Mucosa of stomach (tissue), 1 donor: ENCODE results near the gene RBM4.
"Not testable (repeated sequence)": the region's sequence is repeated elsewhere in the genome, so short reads cannot be mapped to it uniquely, and the experiment has no call there.

ENCODE experiments used
- H3K27me3 ChIP-seq: one replicate; pipeline ENCODE4 v1.7.0; 2013; ENCODE audit warnings: mild to moderate bottlenecking, low read length; ENCODE audit not compliant: control insufficient read depth, insufficient read depth
- H3K36me3 ChIP-seq: one replicate; pipeline ENCODE4 v1.7.0; 2013; ENCODE audit warnings: low read length; ENCODE audit not compliant: control insufficient read depth, insufficient read depth
- H3K4me1 ChIP-seq: one replicate; pipeline ENCODE4 v1.7.0; 2013; ENCODE audit warnings: mild to moderate bottlenecking, low read length; ENCODE audit not compliant: control insufficient read depth, insufficient read depth
- H3K4me3 ChIP-seq: one replicate; pipeline ENCODE4 v1.7.0; 2013; ENCODE audit warnings: low read length
- H3K9ac ChIP-seq: one replicate; pipeline ENCODE4 v1.7.0; 2013; ENCODE audit warnings: mild to moderate bottlenecking, low read length, moderate library complexity
- H3K9me3 ChIP-seq: one replicate; pipeline ENCODE4 v1.7.0; 2013; ENCODE audit warnings: mild to moderate bottlenecking, low read length, moderate library complexity; ENCODE audit not compliant: control insufficient read depth
- donor health status: Pancreatic carcinoma.

The RBM4 gene

GRCh38 chr11:66638177-66639065, at the start of gene RBM4:
Gene RBM4 (plus strand): TSS chr11:66638703. CDS start chr11:66639712, 1,009 bp downstream.
- Histone ChIP-seq H3K4me1 (peaks cover 42% of the 10 kb centered on the region), H3K27me3 (no peaks in the 10 kb centered on the region), H3K9ac (peak within 1 kb of the TSS; percentile 96), H3K36me3 (peaks cover 10% of the 10 kb centered on the region), H3K4me3 (peak within 1 kb of the TSS; percentile 81), H3K9me3 (no peaks in the 10 kb centered on the region)

GRCh38 chr11:66589315-66589714, 49.2 kb upstream of the RBM4 start:
- peaks cover 17% of the 10 kb centered on the region for H3K4me1 ChIP-seq
- H3K36me3 ChIP-seq, H3K4me3 ChIP-seq, H3K27me3 ChIP-seq, H3K9ac ChIP-seq, H3K9me3 ChIP-seq: not testable (repeated sequence)

- no peak overlapping the region for H3K9ac ChIP-seq
- H3K36me3 ChIP-seq = no peaks in the 10 kb centered on the region
- peaks cover 21% of the 10 kb centered on the region for H3K4me1 ChIP-seq
- H3K9me3 ChIP-seq = no peaks in the 10 kb centered on the region
- no peaks in the 10 kb centered on the region for H3K27me3 ChIP-seq
- H3K4me3 ChIP-seq = no peak overlapping the region
Measured at GRCh38 chr11:66589996-66590675, 48.4 kb upstream of the RBM4 start.

- H3K9ac ChIP-seq = no peak overlapping the region
- H3K4me1 ChIP-seq = peaks cover 30% of the 10 kb centered on the region
- H3K4me3 ChIP-seq = no peak overlapping the region
- H3K36me3 ChIP-seq = no peaks in the 10 kb centered on the region
- H3K27me3 ChIP-seq = no peaks in the 10 kb centered on the region
- H3K9me3 ChIP-seq = no peaks in the 10 kb centered on the region
Measured at GRCh38 chr11:66591175-66591574, 47.3 kb upstream of the RBM4 start.

- H3K4me3 ChIP-seq = peak within 1 kb of the TSS; percentile 94
- peaks cover 30% of the 10 kb centered on the region for H3K4me1 ChIP-seq
- no peaks in the 10 kb centered on the region for H3K36me3 ChIP-seq
Measured at GRCh38 chr11:66592457-66593302, 45.8 kb upstream of the RBM4 start, which contains the start of the genes CCDC87 and CCS. Gene CCDC87 (minus strand): TSS chr11:66593063. CDS start chr11:66593015, 48 bp downstream. Gene CCS (plus strand): TSS chr11:66593185. CDS start chr11:66593262, 77 bp downstream.

GRCh38 chr11:66593303-66593635, 45.2 kb upstream of the RBM4 start:
- Histone ChIP-seq H3K9me3 (no peaks in the 10 kb centered on the region), H3K36me3 (no peaks in the 10 kb centered on the region), H3K4me3 (peak overlapping the region; percentile 94), H3K4me1 (peaks cover 30% of the 10 kb centered on the region), H3K9ac (peak overlapping the region; percentile 89), H3K27me3 (no peaks in the 10 kb centered on the region)

More at GRCh38 chr11:66592457-66593302, 45.8 kb upstream of the RBM4 start, which contains the start of the genes CCDC87 and CCS:
- Histone ChIP-seq H3K9ac (peak within 1 kb of the TSS; percentile 89), H3K27me3 (no peaks in the 10 kb centered on the region), H3K9me3 (no peaks in the 10 kb centered on the region)

- Histone ChIP-seq H3K27me3 (no peaks in the 10 kb centered on the region), H3K9ac (peak overlapping the region; percentile 89)
Measured at GRCh38 chr11:66593650-66594049, 44.9 kb upstream of the RBM4 start.

GRCh38 chr11:66595245-66595904, 43.1 kb upstream of the RBM4 start:
- Histone ChIP-seq H3K9me3 (no peaks in the 10 kb centered on the region), H3K36me3 (no peaks in the 10 kb centered on the region), H3K27me3 (no peaks in the 10 kb centered on the region), H3K4me1 (peaks cover 30% of the 10 kb centered on the region), H3K9ac (peak overlapping the region; percentile 23), H3K4me3 (no peak overlapping the region)

More at GRCh38 chr11:66593650-66594049, 44.9 kb upstream of the RBM4 start:
- H3K9me3 ChIP-seq = no peaks in the 10 kb centered on the region
- no peaks in the 10 kb centered on the region for H3K36me3 ChIP-seq
- H3K4me3 ChIP-seq = peak overlapping the region; percentile 94
- H3K4me1 ChIP-seq = peaks cover 30% of the 10 kb centered on the region

- Histone ChIP-seq H3K9me3 (no peaks in the 10 kb centered on the region), H3K27me3 (no peaks in the 10 kb centered on the region), H3K9ac (no peak overlapping the region), H3K4me1 (peaks cover 13% of the 10 kb centered on the region), H3K4me3 (no peak overlapping the region), H3K36me3 (no peaks in the 10 kb centered on the region)
Measured at GRCh38 chr11:66598993-66599392, 39.5 kb upstream of the RBM4 start.

GRCh38 chr11:66600219-66600618, 38.3 kb upstream of the RBM4 start:
- H3K36me3 ChIP-seq = no peaks in the 10 kb centered on the region
- no peaks in the 10 kb centered on the region for H3K9me3 ChIP-seq
- H3K4me1 ChIP-seq = peaks cover 8% of the 10 kb centered on the region
- H3K27me3 ChIP-seq = no peaks in the 10 kb centered on the region
- H3K4me3 ChIP-seq = no peak overlapping the region
- no peak overlapping the region for H3K9ac ChIP-seq

- no peaks in the 10 kb centered on the region for H3K36me3 ChIP-seq
- no peaks in the 10 kb centered on the region for H3K9me3 ChIP-seq
- no peaks in the 10 kb centered on the region for H3K27me3 ChIP-seq
- H3K4me3 ChIP-seq = no peak overlapping the region
- peaks cover 3% of the 10 kb centered on the region for H3K4me1 ChIP-seq
- H3K9ac ChIP-seq = no peak overlapping the region
Measured at GRCh38 chr11:66600631-66601233, 37.8 kb upstream of the RBM4 start.
